GM12878 (cell line): Measurements from ENCODE around the gene ZNF106. TPM values are rescaled to one million over a fixed set of nuclear protein-coding genes. Genes with fewer than 3 reads are reported as not detected.

Source experiments
- ATAC-seq: fragments of 200-7000 bp; cut with Tn5 transposase; 3 replicates; pipeline ENCODE4 v1.9.1; 2020; ENCODE audit warnings: mild to moderate bottlenecking, moderate library complexity
- BruUV-seq: library from RNA; stranded (reverse); fragments of 400-500 nt; replicated peaks from 2 replicates; lab custom pipeline; 2021; lab: Mats Ljungman, UMichigan
- CTCF ChIA-PET: fragments of 300-600 bp; sonication (Branson Sonifier 250); formaldehyde crosslinking; extraction: SDS; loops from one replicate; lab custom pipeline; 2021; ENCODE audit warnings: inconsistent platforms; lab: Yijun Ruan, JAX
- POLR2A ChIA-PET: fragments of 350-600 bp; formaldehyde crosslinking; extraction: SDS; loops from one replicate; lab custom pipeline; 2021; ENCODE audit warnings: inconsistent platforms; lab: Charles Lee
- RAD21 ChIA-PET: fragments of 300-600 bp; sonication (Branson Sonifier 250); formaldehyde crosslinking; loops from one replicate; lab custom pipeline; 2023; ENCODE audit warnings: antibody characterized with exemption; ENCODE audit not compliant: unreplicated experiment; lab: Charles Lee
- SMC1A ChIA-PET: fragments of 300-600 bp; sonication (Branson Sonifier 250); formaldehyde crosslinking; loops from one replicate; lab custom pipeline; 2023; ENCODE audit not compliant: unreplicated experiment, uncharacterized antibody; lab: Charles Lee
- DNase-seq: peaks from one replicate; pipeline ENCODE4 v3.0.0-alpha.2; 2011; ENCODE audit warnings: low read depth, low spot score
- FAIRE-seq: peaks from 3 replicates; lab custom pipeline; 2011; peaks lifted over from hg19 to GRCh38; lab: Jason Lieb, UNC
- H2AFZ ChIP-seq: 2 replicates; pipeline ENCODE4 v1.6.0; 2011; ENCODE audit warnings: low read depth, low read length, control low read depth; ENCODE audit not compliant: control insufficient read depth
- H3K27ac ChIP-seq: 2 replicates; pipeline ENCODE4 v1.5.1; 2011; ENCODE audit warnings: control low read depth; ENCODE audit not compliant: control insufficient read depth, insufficient read depth
- H3K27me3 ChIP-seq, 2 experiments: replicated peaks in 1 of 2; 2 replicates each; pipeline versions ENCODE4 v1.6.0 to v1.6.1; 2011; ENCODE audit warnings: low read length in 1 of 2; ENCODE audit not compliant: control insufficient read depth in 2 of 2, insufficient read depth in 2 of 2
- H3K36me3 ChIP-seq, 2 experiments: 2 replicates each; pipeline ENCODE4 v1.5.1; 2011; ENCODE audit warnings: low read length in 1 of 2; ENCODE audit not compliant: control insufficient read depth in 2 of 2, insufficient read depth in 2 of 2
- H3K4me1 ChIP-seq: 2 replicates; pipeline ENCODE4 v1.6.1; 2011; ENCODE audit warnings: mild to moderate bottlenecking, low read length, moderate library complexity, mixed read lengths; ENCODE audit not compliant: control insufficient read depth, insufficient read depth
- H3K4me2 ChIP-seq: 2 replicates; pipeline ENCODE4 v1.6.0; 2011; ENCODE audit warnings: control low read depth; ENCODE audit not compliant: control insufficient read depth, insufficient read depth
- H3K4me3 ChIP-seq: fragments of 200-600 bp; sonication (generic); 2 replicates; pipeline ENCODE4 v1.5.1; 2016
- H3K79me2 ChIP-seq: 2 replicates; pipeline ENCODE4 v1.6.0; 2011; ENCODE audit warnings: low read length; ENCODE audit not compliant: control insufficient read depth, insufficient read depth
- H3K9ac ChIP-seq: 2 replicates; pipeline ENCODE4 v1.8.0; 2011; ENCODE audit warnings: low read length, control low read depth, mixed read lengths; ENCODE audit not compliant: control insufficient read depth, insufficient read depth
- H3K9me3 ChIP-seq: replicated peaks from 3 replicates; pipeline ENCODE4 v1.5.1; 2011; ENCODE audit warnings: mild to moderate bottlenecking, low read length; ENCODE audit not compliant: control insufficient read depth, insufficient read depth
- H4K20me1 ChIP-seq: 2 replicates; pipeline ENCODE4 v1.6.0; 2011; ENCODE audit not compliant: control insufficient read depth, insufficient read depth
- ASH2L ChIP-seq: fragments of 300-600, 200-600 bp; sonication (generic); IDR thresholded peaks from 2 replicates; pipeline ENCODE4 v1.6.1; 2017; ENCODE audit warnings: low read depth, mild to moderate bottlenecking, borderline replicate concordance
- CHD2 ChIP-seq: IDR thresholded peaks from 2 replicates; pipeline ENCODE4 v1.6.1; 2011; ENCODE audit warnings: low read depth, low read length, improper control_type of control experiment, borderline replicate concordance
- CTCF ChIP-seq, 3 experiments: IDR thresholded peaks in 2 of 3; conservative IDR thresholded peaks in 1 of 3; 2 replicates each; pipeline ENCODE4 v1.5.1; 2011; ENCODE audit warnings: low read depth in 3 of 3, low read length in 3 of 3, mild to moderate bottlenecking in 3 of 3, control low read depth in 2 of 3, moderate library complexity in 2 of 3, inconsistent platforms in 1 of 3, mixed read lengths in 1 of 3; ENCODE audit not compliant: control insufficient read depth in 2 of 3, insufficient read depth in 1 of 3; ENCODE audit errors: extremely low read depth in 1 of 3
- IRF4 ChIP-seq: IDR thresholded peaks from 2 replicates; pipeline ENCODE4 v1.6.1; 2011; ENCODE audit warnings: low read depth, low read length
- KAT2A ChIP-seq: conservative IDR thresholded peaks from 2 replicates; pipeline ENCODE4 v1.6.1; 2011; ENCODE audit warnings: low read depth, low read length; ENCODE audit not compliant: control insufficient read depth
- KLF5 ChIP-seq: fragments of 450-650 bp; IDR thresholded peaks from 2 replicates; pipeline ENCODE4 v1.6.1; 2014; ENCODE audit warnings: mild to moderate bottlenecking; ENCODE audit not compliant: partially characterized antibody
- MEF2A ChIP-seq: IDR thresholded peaks from 2 replicates; pipeline ENCODE4 v1.6.1; 2011; ENCODE audit warnings: low read depth, mild to moderate bottlenecking, low read length, moderate library complexity; ENCODE audit not compliant: insufficient read depth
- MEF2B ChIP-seq: fragments of 450-650 bp; IDR thresholded peaks from 2 replicates; pipeline ENCODE4 v1.6.1; 2018; ENCODE audit warnings: mild to moderate bottlenecking, moderate library complexity; ENCODE audit not compliant: partially characterized antibody, poor library complexity, severe bottlenecking
- NFYA ChIP-seq: IDR thresholded peaks from 2 replicates; pipeline ENCODE4 v1.6.1; 2011; ENCODE audit warnings: low read depth, mild to moderate bottlenecking, low read length, improper control_type of control experiment, borderline replicate concordance
- PAX5 ChIP-seq: IDR thresholded peaks from 2 replicates; pipeline ENCODE4 v1.6.1; 2011; ENCODE audit warnings: low read depth, low read length, borderline replicate concordance
- POLR2AphosphoS2 ChIP-seq: IDR thresholded peaks from 2 replicates; pipeline ENCODE4 v1.6.1; 2011; ENCODE audit warnings: low read depth, mild to moderate bottlenecking, low read length, improper control_type of control experiment, moderate library complexity
- RUNX3 ChIP-seq: IDR thresholded peaks from 2 replicates; pipeline ENCODE4 v1.6.1; 2012; ENCODE audit warnings: low read length, inconsistent platforms
- SMARCA5 ChIP-seq: fragments of 450-650 bp; IDR thresholded peaks from 2 replicates; pipeline ENCODE4 v1.6.1; 2017; ENCODE audit warnings: mild to moderate bottlenecking
- SP1 ChIP-seq: IDR thresholded peaks from one replicate; pipeline ENCODE4 v1.6.1; 2011; ENCODE audit warnings: low read depth, low read length
- USF2 ChIP-seq: IDR thresholded peaks from 2 replicates; pipeline ENCODE4 v1.6.1; 2011; ENCODE audit warnings: low read depth, low read length, improper control_type of control experiment, borderline replicate concordance
- ZNF622 ChIP-seq: fragments of 450-650 bp; IDR thresholded peaks from 2 replicates; pipeline ENCODE4 v1.6.1; 2017; ENCODE audit warnings: mild to moderate bottlenecking, inconsistent platforms
- WGBS: methylation state at CpG from one replicate; pipeline ENCODE4 v1.1.6; 2016; ENCODE audit warnings: low lambda C conversion rate; ENCODE audit not compliant: insufficient replicate concordance, insufficient coverage; ENCODE audit errors: missing lambda C conversion rate; 5-methylcytosine and 5-hydroxymethylcytosine counted together
- in situ Hi-C: fragments of 300-500 bp; cut with MboI; formaldehyde crosslinking; loops from 9 replicates; pipeline ENCODE4 v1.14.3; 2018; ENCODE audit warnings: mixed read lengths
- intact Hi-C: fragments of 100-400 bp; cut with micrococcal nuclease; formaldehyde crosslinking; loops from one replicate; pipeline ENCODE4 v1.14.2; 2022; ENCODE audit not compliant: unreplicated experiment
- polyA plus RNA-seq, 11 experiments: library from polyadenylated mRNA; depleted of rRNA in 4 of 11; unstranded in 6 of 11; stranded (reverse) in 5 of 11; fragments of >200 nt; fragmentation: Nextera tagmentation in 4 of 11; fragmentation: Illumina TruSeq in 1 of 11; extraction: Ambion mirVana in 4 of 11; extraction: Trizol in 1 of 11; gene quantifications; 1 replicate in 1 of 11; 2 replicates in 10 of 11; pipeline versions ENCODE4 v1.2.1 to v1.2.3, GENCODE V29; 2011 to 2016; ENCODE audit warnings: inconsistent platforms in 2 of 11, missing spikeins in 2 of 11, low read depth in 1 of 11
- total RNA-seq, 4 experiments: library from RNA; depleted of rRNA in 3 of 4; stranded (reverse); fragments of >200 nt in 3 of 4; fragmentation: Illumina TruSeq in 1 of 4; extraction: Trizol in 1 of 4; gene quantifications; 2 replicates each; pipeline versions ENCODE4 v1.2.1 to v1.2.3, GENCODE V29; 2013 to 2021

ZNF106 gene
- total and polyA plus RNA-seq, 10 of the 15 experiments (the other 5 are each of a cell fraction or from before 2014, with no cell fraction given) = 10.7 to 45.3 (median 32.5) TPM

GRCh38 chr15:42365921-42366550, 124.9 kb downstream of the ZNF106 start:
- ChIA-PET POLR2A (no interaction called here), RAD21 (interaction anchor here (0.7 kb wide), 2 partner anchors 100 to 281 kb away, joined by 3 to 4 read pairs; no protein-coding TSS in a partner anchor), SMC1A (no interaction called here), CTCF (interaction anchor here (1.2 to 2.0 kb wide), 2 partner anchors 19 kb away, joined by 5 to 9 read pairs; no protein-coding TSS in a partner anchor)
- H3K36me3 ChIP-seq = no peaks in the 10 kb centered on the region
- H3K27ac ChIP-seq = no peak overlapping the region
- H4K20me1 ChIP-seq = no peaks in the 10 kb centered on the region
- no peaks in the 10 kb centered on the region for H3K79me2 ChIP-seq
- TF ChIP-seq RUNX3 = no peak
- TF ChIP-seq ASH2L = no peak
- TF ChIP-seq KLF5 = no peak
- TF ChIP-seq POLR2AphosphoS2 = no peak
- TF ChIP-seq MEF2A = no peak
- TF ChIP-seq KAT2A = no peak
- no peak for DNase-seq
- H3K9ac ChIP-seq = no peak overlapping the region
- H3K4me1 ChIP-seq = no peaks in the 10 kb centered on the region
- WGBS = 88% methylated on average over 5 of the region's 5 CpGs
- no peaks in the 10 kb centered on the region for H3K27me3 ChIP-seq
- no peak overlapping the region for H2AFZ ChIP-seq
- no peaks in the 10 kb centered on the region for H3K9me3 ChIP-seq
- intact Hi-C loops (no loop called here), in situ Hi-C loops (no loop called here)
- H3K4me2 ChIP-seq = no peak overlapping the region
- BruUV-seq = no TSS peak
- no peak for FAIRE-seq
- ATAC-seq = no peak
- no peak overlapping the region for H3K4me3 ChIP-seq

GRCh38 chr15:42364529-42364928, 126.4 kb downstream of the ZNF106 start:
- H3K4me2 ChIP-seq = no peak overlapping the region
- no peak overlapping the region for H3K27ac ChIP-seq
- H3K36me3 ChIP-seq = no peaks in the 10 kb centered on the region
- ChIA-PET POLR2A (interaction anchor here (0.5 kb wide), 2 partner anchors 124 to 285 kb away, joined by 3 to 7 read pairs; no protein-coding TSS in a partner anchor), CTCF (interaction anchor here (1.2 to 1.4 kb wide), 2 partner anchors 10 to 20 kb away, joined by 5 read pairs; no protein-coding TSS in a partner anchor), SMC1A (no interaction called here), RAD21 (no interaction called here)
- no peaks in the 10 kb centered on the region for H3K4me1 ChIP-seq
- H4K20me1 ChIP-seq = no peaks in the 10 kb centered on the region
- no TSS peak for BruUV-seq
- ATAC-seq (no peak), FAIRE-seq (no peak), DNase-seq (no peak)
- no peaks in the 10 kb centered on the region for H3K9me3 ChIP-seq
- in situ Hi-C loops = no loop called here
- H3K4me3 ChIP-seq = no peak overlapping the region
- intact Hi-C loops = no loop called here
- H3K9ac ChIP-seq = no peak overlapping the region
- H2AFZ ChIP-seq = no peak overlapping the region
- WGBS = 92% methylated on average over 1 of the region's 1 CpG
- H3K79me2 ChIP-seq = no peaks in the 10 kb centered on the region
- no peaks in the 10 kb centered on the region for H3K27me3 ChIP-seq
- no peak for TF ChIP-seq ZNF622
- no peak for TF ChIP-seq NFYA
- no peak for TF ChIP-seq SP1
- TF ChIP-seq MEF2B = no peak
- no peak for TF ChIP-seq IRF4
- no peak for TF ChIP-seq SMARCA5
- TF ChIP-seq CTCF (IDR thresholded peaks at IDR 0.05 in 2 of 3, conservative IDR thresholded peaks at IDR 0.05 in 1 of 3; ENCODE audit: control insufficient read depth in 2 of 3, extremely low read depth in 1 of 3, insufficient read depth in 1 of 3, low read depth in 3 of 3, low read length in 3 of 3) = no peak
- no peak for TF ChIP-seq CHD2
- TF ChIP-seq USF2 = no peak
- TF ChIP-seq PAX5 = no peak
